ENCODE results near the gene ZFAND2A.

DNA sequence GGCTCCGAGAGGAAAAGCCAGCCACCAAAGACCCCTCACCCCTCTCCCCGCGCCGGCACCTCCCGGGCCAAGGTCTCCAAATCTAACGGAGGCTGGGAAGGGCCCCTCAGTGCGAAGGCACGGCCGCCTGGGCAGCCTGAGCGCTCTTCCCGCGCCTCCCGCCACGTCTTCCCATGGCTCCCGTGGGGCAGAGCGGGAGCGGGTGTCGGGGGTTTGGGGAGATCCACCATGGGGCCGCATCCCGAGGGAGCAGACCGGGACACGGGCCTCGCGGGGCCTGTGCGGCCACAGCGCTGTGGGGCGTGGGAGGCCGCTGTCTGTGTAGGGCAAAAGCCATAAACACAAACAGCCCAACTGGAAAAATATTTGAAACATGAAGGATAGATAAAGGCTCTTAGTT lies 49.6 kb downstream of the ZFAND2A start:
- TF ChIP-seq, protein P1, sequence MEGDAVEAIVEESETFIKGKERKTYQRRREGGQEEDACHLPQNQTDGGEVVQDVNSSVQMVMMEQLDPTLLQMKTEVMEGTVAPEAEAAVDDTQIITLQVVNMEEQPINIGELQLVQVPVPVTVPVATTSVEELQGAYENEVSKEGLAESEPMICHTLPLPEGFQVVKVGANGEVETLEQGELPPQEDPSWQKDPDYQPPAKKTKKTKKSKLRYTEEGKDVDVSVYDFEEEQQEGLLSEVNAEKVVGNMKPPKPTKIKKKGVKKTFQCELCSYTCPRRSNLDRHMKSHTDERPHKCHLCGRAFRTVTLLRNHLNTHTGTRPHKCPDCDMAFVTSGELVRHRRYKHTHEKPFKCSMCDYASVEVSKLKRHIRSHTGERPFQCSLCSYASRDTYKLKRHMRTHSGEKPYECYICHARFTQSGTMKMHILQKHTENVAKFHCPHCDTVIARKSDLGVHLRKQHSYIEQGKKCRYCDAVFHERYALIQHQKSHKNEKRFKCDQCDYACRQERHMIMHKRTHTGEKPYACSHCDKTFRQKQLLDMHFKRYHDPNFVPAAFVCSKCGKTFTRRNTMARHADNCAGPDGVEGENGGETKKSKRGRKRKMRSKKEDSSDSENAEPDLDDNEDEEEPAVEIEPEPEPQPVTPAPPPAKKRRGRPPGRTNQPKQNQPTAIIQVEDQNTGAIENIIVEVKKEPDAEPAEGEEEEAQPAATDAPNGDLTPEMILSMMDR (optimal IDR thresholded peaks at IDR 0.05 in 1 of 3, IDR thresholded peaks at IDR 0.05 in 1 of 3, conservative IDR thresholded peaks at IDR 0.05 in 1 of 3; ENCODE audit: extremely low read depth in 1 of 3, insufficient read depth in 2 of 3, low read length in 3 of 3): no peak
- TF ChIP-seq EZH2 (IDR thresholded peaks at IDR 0.05; ENCODE audit: low read length): no peak

Measured in keratinocyte (primary cell).